Panc1 (cell line): Measurements from ENCODE around the gene PCK2. TPM values are rescaled to one million over a fixed set of nuclear protein-coding genes. Genes with fewer than 3 reads are reported as not detected.

Experiments
- ATAC-seq: fragments of 200-7000 bp; cut with Tn5 transposase; 2 replicates; pipeline ENCODE4 v1.9.1; 2020; ENCODE audit warnings: mild to moderate bottlenecking, moderate library complexity
- BruUV-seq: library from RNA; stranded (reverse); fragments of 400-500 nt; replicated peaks from 2 replicates; lab custom pipeline; 2021; lab: Mats Ljungman, UMichigan
- CTCF ChIA-PET: fragments of 300-600 bp; sonication (Branson Sonifier 250); formaldehyde crosslinking; loops from one replicate; lab custom pipeline; 2022; ENCODE audit warnings: antibody characterized with exemption; lab: Charles Lee
- POLR2A ChIA-PET: fragments of 300-600 bp; sonication (Branson Sonifier 250); formaldehyde crosslinking; loops from one replicate; lab custom pipeline; 2022; ENCODE audit warnings: antibody characterized with exemption; lab: Charles Lee
- DNase-seq: peaks from one replicate; pipeline ENCODE4 v3.0.0-alpha.2; 2010; ENCODE audit warnings: low read depth, low spot score
- H3K27ac ChIP-seq: 2 replicates; pipeline ENCODE4 v1.5.1; 2011; ENCODE audit warnings: mild to moderate bottlenecking, low read length, inconsistent platforms
- H3K27me3 ChIP-seq: fragments of 200-500 bp; sonication (Bioruptor generic); 2 replicates; pipeline ENCODE4 v1.6.0; 2014; ENCODE audit warnings: low read length, inconsistent platforms; ENCODE audit not compliant: control insufficient read depth, insufficient read depth
- H3K36me3 ChIP-seq: fragments of 200-500 bp; sonication (Bioruptor generic); 2 replicates; pipeline ENCODE4 v1.5.1; 2014; ENCODE audit warnings: inconsistent platforms, mild to moderate bottlenecking, low read length, moderate library complexity; ENCODE audit not compliant: control insufficient read depth, insufficient read depth
- H3K4me1 ChIP-seq: 2 replicates; pipeline ENCODE4 v1.5.1; 2011; ENCODE audit warnings: inconsistent platforms, mild to moderate bottlenecking, low read length, moderate library complexity; ENCODE audit not compliant: control insufficient read depth, insufficient read depth
- H3K4me3 ChIP-seq, 2 experiments: 2 replicates each; pipeline ENCODE4 v1.5.1; 2011 to 2012; ENCODE audit warnings: low read depth in 2 of 2, low read length in 2 of 2, mild to moderate bottlenecking in 2 of 2, inconsistent platforms in 1 of 2, moderate library complexity in 1 of 2
- H3K9me3 ChIP-seq: fragments of 200-500 bp; sonication (Bioruptor generic); 2 replicates; pipeline ENCODE4 v1.5.1; 2014; ENCODE audit warnings: low read depth, mild to moderate bottlenecking, inconsistent platforms, low read length, moderate library complexity; ENCODE audit not compliant: control insufficient read depth, insufficient read depth
- CTCF ChIP-seq: fragments of 450-650 bp; IDR thresholded peaks from 2 replicates; pipeline ENCODE4 v1.5.1; 2017; ENCODE audit warnings: mild to moderate bottlenecking
- POLR2AphosphoS5 ChIP-seq: IDR thresholded peaks from 2 replicates; pipeline ENCODE4 v1.6.1; 2012; ENCODE audit warnings: mild to moderate bottlenecking, low read depth, low read length, moderate library complexity
- REST ChIP-seq, 2 experiments: IDR thresholded peaks; 2 replicates each; pipeline ENCODE4 v1.6.1; 2011 to 2012; ENCODE audit warnings: low read depth in 2 of 2, control low read depth in 1 of 2, low read length in 1 of 2, mild to moderate bottlenecking in 1 of 2, moderate library complexity in 1 of 2; ENCODE audit not compliant: insufficient read depth in 1 of 2
- SIN3A ChIP-seq: IDR thresholded peaks from 2 replicates; pipeline ENCODE4 v1.6.1; 2012; ENCODE audit warnings: low read depth, mild to moderate bottlenecking, low read length, moderate library complexity, borderline replicate concordance; ENCODE audit not compliant: insufficient read depth
- TCF7L2 ChIP-seq: IDR thresholded peaks from 2 replicates; pipeline ENCODE4 v1.6.1; 2011; ENCODE audit warnings: mild to moderate bottlenecking, low read depth, low read length, inconsistent platforms
- in situ Hi-C: cut with HindIII; loops from 2 replicates; pipeline ENCODE4 v1.10.0; 2016; ENCODE audit warnings: low sequenced_read_pairs, low pct_unique_long_range_greater_than_20kb
- intact Hi-C: fragments of 100-400 bp; cut with micrococcal nuclease; formaldehyde crosslinking; loops from one replicate; pipeline ENCODE4 v1.10.0; 2022; ENCODE audit not compliant: unreplicated experiment
- total RNA-seq: library from RNA; stranded (reverse); gene quantifications from one replicate; pipeline ENCODE4 v1.2.1, GENCODE V29; 2021; ENCODE audit not compliant: unreplicated experiment

Gene PCK2
- total RNA-seq, 1 experiment from 2014 or later, result 24.5 TPM

- no peak for ATAC-seq
- no peak overlapping the region for H3K4me3 ChIP-seq
- intact Hi-C loops (no loop called here), in situ Hi-C loops (no loop called here)
- TF ChIP-seq REST (IDR thresholded peaks at IDR 0.05; ENCODE audit: insufficient read depth in 1 of 2, low read depth in 2 of 2, low read length in 1 of 2), result no peak
- no peak for TF ChIP-seq TCF7L2
- no peak for TF ChIP-seq POLR2AphosphoS5
- TF ChIP-seq CTCF, result no peak
- TF ChIP-seq SIN3A, result no peak
- ChIA-PET POLR2A (interaction anchor here (0.5 kb wide), 1 partner anchor 156 kb away, joined by 8 read pairs; no protein-coding TSS in a partner anchor), CTCF (interaction anchor here (0.7 kb wide), 1 partner anchor 130 kb away, joined by 3 read pairs; no protein-coding TSS in a partner anchor)
- H3K9me3 ChIP-seq, result no peaks in the 10 kb centered on the region
- no peak overlapping the region for H3K27ac ChIP-seq
- no peaks in the 10 kb centered on the region for H3K36me3 ChIP-seq
- no peak for DNase-seq
- H3K4me1 ChIP-seq, result no peaks in the 10 kb centered on the region
- no TSS peak for BruUV-seq
- no peaks in the 10 kb centered on the region; the same call in 1 of the 2 replicates for H3K27me3 ChIP-seq
These were observed 37.9 kb upstream of the PCK2 start for GRCh38 chr14:24055971-24056799.

- H3K36me3 ChIP-seq, result no peaks in the 10 kb centered on the region
- in situ Hi-C loops, result no loop called here
- BruUV-seq, result no TSS peak
- no peak for TF ChIP-seq REST (IDR thresholded peaks at IDR 0.05; ENCODE audit: insufficient read depth in 1 of 2, low read depth in 2 of 2, low read length in 1 of 2)
- no peak for TF ChIP-seq TCF7L2
- TF ChIP-seq CTCF, result no peak
- TF ChIP-seq SIN3A, result no peak
- TF ChIP-seq POLR2AphosphoS5, result no peak
- intact Hi-C loops, result no loop called here
- no peak overlapping the region for H3K27ac ChIP-seq
- H3K4me1 ChIP-seq, result no peaks in the 10 kb centered on the region
- POLR2A ChIA-PET, result no interaction called here
- DNase-seq, result no peak
- no peak for ATAC-seq
- H3K27me3 ChIP-seq, result no peaks in the 10 kb centered on the region; the same call in 1 of the 2 replicates
- no peaks in the 10 kb centered on the region for H3K9me3 ChIP-seq
- CTCF ChIA-PET, result interaction anchor here (0.6 to 2.8 kb wide), 3 partner anchors 34 to 131 kb away, joined by 3 to 50 read pairs (median 6); no protein-coding TSS in a partner anchor
- H3K4me3 ChIP-seq, result no peak overlapping the region
These were observed 37.3 kb upstream of the PCK2 start for GRCh38 chr14:24056800-24057184.
